ENCODE data around the gene ARID1B.
"Not testable (repeated sequence)": the region's sequence is repeated elsewhere in the genome, so short reads cannot be mapped to it uniquely, and the experiment has no call there.

Gene ARID1B

DNA sequence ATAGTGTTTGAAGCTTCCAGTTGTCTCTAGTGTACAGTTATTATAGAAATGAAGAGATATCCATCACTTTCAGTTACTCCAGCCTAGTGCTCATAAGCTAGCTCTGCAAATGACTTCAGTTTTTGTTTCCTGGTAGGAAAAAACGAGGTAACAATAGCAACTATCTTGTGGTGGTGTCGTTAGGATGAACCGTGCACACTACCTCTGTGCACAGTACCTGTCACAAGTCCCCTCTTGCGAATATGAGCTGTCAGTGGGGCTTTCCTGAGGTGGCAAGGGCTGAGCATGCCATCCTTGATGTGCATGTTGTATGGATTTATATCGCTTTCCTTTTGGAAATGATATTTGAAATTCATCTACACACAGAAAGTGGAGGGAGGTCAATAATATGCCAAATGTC, 151.8 kb downstream of the ARID1B start:
- in situ Hi-C loops (cut with MboI; ENCODE audit: low sequenced_read_pairs) = no loop called here

DNA sequence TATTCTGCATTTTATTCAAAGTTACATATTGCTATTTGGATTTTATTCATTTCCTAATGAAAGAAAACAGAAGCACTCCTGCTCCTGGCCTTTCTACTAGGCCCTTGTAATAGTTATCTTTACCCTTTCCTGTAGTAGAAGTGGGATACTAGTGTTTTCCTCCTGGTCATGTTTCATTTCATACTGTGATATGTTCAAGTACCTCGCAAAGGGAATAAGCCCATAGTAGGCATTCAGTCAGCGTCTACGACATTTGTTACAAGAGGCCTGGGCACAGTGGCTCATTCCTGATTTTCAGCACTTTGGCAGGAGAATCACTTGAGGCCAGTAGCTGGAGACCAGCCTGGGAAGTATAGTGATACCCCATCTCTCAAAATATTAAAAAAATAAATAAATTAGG, 154.1 kb downstream of the ARID1B start:
- in situ Hi-C loops (cut with MboI; ENCODE audit: low sequenced_read_pairs) = no loop called here

DNA sequence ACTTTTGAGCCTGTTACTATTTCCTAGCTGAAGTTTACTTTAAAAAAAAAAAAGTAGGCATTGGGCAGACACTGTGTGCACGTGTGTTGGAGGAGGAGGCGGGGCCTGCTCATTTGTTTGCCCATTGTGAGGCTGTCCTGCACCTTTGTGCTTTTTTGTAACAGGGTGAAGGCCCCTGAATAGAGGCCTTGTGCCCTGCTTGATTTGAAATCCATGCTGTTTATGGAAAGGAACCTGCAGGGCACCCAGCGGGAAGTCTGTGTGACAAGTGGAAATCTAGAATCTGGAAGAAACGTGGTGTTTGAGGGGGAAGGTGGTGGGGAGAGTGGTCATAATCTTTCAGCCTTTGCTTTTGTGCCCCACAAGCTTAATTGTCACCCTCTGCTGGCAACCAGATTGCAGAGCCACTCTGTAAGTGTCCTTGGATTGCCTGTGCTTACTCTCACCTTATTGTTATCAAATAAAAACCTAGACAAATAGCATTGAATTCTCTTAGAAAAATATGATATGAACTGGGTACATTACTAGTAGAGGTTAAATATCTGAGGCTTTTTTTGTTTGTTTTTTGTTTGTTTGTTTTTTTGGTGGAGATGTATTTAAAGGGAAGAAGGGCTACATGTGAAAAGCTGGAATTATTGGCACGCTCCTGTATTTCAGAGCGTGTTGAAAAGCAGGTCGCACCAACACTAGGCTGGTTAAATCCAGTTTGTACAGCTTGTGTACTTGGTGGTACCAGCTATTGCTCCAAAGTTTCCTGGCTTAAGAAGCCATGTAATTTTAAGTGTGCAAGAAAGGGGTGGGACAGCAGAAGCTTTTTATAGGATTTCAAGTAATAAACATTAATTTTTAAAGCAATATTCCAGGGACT, 156.3 kb downstream of the ARID1B start:
- in situ Hi-C loops (cut with MboI; ENCODE audit: low sequenced_read_pairs) = no loop called here

DNA sequence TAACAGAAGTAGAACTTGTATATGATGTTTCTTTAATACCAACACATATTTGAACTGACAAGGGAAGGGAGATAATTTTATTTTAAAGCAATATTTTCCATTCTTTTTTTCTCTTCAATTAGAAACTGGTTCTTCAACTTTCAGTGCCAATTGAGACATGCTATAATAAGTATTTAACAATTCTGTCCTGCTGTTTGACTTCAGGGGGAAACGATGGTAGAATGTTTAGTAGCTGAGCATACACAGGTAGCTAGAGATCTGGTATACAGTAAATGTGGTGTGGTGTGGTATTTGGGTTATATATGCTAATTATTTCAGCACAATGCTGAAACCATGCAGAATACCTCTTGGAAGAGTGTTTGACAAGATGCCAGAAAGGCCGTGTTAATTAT, 156.9 kb downstream of the ARID1B start:
- in situ Hi-C loops (cut with MboI; ENCODE audit: low sequenced_read_pairs) = no loop called here

DNA sequence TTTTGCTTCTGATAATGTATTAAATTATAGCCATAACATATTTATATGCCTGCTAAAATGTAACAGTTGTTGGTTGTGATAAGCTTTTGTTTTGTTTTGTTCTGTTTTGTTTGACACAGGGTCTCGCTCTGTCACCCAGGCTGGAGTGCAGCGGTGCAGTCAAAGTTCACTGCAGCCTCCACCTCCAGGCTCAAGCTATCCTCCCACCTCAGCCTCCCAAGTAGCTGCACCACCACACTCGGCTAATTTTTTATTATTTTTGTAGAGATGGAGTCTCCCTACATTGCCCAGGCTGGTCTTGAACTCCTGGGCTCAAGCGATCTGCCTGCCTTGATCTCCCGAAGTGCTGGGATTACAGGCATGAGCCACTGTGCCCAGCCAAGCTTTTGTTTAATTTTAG, 157.8 kb downstream of the ARID1B start:
- in situ Hi-C loops (cut with MboI; ENCODE audit: low sequenced_read_pairs) = no loop called here

DNA sequence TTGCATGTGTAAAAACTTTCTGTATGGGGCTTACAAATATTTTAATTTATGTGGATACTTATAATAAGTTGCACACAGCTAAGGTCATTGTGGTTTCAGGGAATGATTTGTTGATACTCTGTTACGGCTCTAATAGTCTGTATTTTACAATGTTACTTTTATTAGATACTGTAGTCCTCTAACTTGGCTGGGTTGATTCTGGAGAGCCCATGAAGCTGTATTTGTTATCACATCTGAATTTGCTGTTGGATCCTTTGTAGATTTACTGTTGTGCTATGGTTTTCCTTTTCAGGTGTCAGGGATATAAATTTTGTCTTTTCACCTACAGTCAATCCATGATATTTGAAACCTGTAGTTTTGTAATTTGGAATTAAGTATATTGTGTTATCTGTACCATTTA, 161.0 kb downstream of the ARID1B start:
- in situ Hi-C loops (cut with MboI; ENCODE audit: low sequenced_read_pairs) = no loop called here

DNA sequence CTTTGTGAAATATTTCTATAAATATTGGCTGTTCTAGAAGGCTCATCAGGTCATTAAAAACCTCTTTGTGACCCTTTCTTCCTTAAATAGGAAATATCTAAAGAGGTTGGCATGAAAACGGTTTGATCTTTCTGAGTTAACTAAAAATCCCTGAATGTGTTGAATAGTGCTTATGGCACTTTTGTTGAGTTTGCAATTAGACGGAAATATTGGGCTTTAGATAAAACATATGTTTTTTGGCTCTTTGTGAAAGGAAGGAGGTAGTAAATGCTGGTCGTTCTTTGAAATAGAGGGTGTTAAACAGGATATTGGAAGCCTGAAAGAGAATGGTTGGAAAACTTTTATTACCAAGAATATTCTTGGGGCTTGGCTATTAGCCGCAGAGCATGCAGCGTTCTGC, 163.0 kb downstream of the ARID1B start:
- in situ Hi-C loops (cut with MboI; ENCODE audit: low sequenced_read_pairs) = no loop called here

DNA sequence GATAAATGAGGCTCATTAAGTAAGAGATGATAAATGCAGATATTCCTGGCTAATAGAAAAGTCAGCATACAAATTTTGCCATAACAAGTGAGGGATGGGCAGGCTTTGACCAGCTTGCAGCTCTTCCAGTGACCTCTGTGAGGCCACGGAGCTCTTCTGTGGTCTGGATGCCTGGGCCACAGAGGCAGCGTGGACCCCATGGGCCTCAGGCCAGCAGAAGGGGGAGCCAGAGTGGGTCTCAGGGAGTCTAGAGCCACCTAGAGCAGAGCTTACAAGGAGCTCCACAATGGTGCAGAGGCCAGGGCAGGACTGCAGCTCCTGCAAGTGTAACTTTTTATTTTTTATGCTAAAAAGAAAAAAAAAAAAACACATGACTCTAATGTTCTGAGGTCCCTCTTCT, 165.1 kb downstream of the ARID1B start:
- in situ Hi-C loops (cut with MboI; ENCODE audit: low sequenced_read_pairs) = no loop called here

DNA sequence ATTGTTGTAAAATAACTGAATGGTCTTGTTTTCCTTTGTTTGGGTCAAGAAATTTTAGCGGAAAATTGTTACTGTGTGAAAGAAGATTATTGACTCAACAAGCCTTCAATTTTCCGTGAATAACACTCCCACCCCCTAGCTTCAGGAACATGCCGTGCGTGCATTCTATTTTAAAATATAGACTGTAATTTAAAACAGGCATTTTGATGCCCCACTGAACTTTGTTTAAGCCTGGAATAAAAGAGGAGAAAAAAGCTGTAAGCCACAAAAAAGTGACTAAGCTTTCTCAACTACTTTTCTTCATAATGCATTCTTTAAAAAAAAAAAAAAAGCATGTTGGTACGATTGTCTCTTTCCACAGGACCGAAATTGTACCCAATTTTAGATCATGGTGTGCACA, 166.0 kb downstream of the ARID1B start:
- in situ Hi-C loops (cut with MboI; ENCODE audit: low sequenced_read_pairs) = no loop called here

DNA sequence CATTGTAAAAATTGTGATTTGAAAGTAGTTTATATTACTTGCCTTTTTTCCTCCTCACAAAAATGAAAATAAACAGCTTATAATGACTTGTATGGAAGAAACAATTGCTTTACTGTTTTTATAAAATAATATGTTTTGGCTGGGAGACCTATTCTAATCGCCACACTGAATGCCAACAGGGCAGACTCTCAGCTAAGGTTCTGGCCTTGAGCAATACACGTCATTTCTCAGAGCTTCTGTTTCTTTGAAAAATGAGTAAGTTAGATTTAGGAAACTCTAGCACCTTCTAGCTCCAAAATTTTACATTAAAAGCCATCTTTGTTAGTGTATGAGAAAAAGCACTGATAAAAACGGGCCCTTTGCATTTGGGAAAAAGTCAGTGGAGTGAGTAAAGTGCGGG, 166.6 kb downstream of the ARID1B start:
- in situ Hi-C loops (cut with MboI; ENCODE audit: low sequenced_read_pairs) = no loop called here

DNA sequence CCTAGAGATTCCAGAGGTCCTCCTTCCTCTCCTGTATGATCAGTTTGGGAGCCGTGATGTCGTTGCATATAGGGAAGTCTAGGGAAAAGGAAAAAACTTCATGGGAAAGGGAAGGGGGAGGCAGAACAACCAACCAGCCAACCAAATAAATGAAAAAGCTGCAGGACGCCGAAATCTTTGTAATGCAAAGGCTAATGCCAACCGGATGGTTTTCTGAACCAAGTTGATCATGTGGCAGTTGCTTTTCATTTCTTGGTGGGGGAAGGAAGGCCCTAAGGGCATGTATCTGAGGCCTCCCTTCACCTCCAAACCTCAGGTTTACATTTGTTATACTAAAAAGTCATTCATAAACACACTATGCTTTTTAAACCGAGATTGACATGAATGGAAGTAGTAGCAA, 167.2 kb downstream of the ARID1B start:
- in situ Hi-C loops (cut with MboI; ENCODE audit: low sequenced_read_pairs) = no loop called here

DNA sequence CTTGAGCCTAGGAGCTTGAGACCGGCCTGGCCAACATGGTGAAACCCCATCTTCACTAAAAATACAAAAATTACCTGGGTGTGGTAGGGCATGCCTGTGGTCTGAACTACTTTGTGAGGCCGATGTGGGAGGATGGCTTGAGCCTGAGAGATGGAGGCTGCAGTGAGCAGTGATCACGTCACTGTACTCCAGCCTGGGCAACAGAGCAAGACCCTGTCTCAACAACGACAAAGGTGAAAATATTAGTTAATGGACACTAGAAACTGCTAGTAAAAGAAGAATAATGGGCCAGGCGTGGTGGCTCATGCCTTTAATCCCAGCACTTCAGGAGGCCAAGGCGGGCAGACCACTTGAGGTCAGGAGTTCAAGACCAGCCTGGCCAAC, 168.6 kb downstream of the ARID1B start:
- in situ Hi-C loops (cut with MboI; ENCODE audit: low sequenced_read_pairs) = not testable (repeated sequence)

DNA sequence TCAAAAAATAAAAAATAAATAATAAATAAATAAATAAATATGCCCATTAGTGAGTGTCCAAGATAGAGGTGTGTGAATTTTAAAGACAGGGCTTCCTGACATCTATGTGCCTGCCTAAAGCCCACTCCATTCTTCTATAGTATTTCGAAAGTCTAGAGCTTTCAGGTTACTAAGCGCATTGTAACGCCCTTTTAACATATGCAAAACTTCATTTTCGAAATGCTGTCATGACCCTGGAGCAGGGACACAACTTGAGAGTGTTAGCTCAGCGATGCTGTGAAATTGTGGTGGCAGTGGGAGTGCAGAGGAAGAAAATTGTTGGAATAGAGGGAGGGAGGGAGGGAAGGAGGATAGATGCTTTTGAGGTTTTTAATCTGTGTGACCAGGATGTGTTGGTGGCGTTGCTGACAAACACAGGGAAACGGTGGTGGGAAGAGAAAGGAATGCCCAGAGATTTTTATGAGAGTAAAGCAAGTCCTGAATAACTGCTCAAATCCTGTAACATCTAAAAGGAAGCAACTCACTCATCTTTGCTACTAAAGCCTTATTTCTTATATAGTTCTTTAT, 169.3 kb downstream of the ARID1B start:
- in situ Hi-C loops (cut with MboI; ENCODE audit: low sequenced_read_pairs) = no loop called here

DNA sequence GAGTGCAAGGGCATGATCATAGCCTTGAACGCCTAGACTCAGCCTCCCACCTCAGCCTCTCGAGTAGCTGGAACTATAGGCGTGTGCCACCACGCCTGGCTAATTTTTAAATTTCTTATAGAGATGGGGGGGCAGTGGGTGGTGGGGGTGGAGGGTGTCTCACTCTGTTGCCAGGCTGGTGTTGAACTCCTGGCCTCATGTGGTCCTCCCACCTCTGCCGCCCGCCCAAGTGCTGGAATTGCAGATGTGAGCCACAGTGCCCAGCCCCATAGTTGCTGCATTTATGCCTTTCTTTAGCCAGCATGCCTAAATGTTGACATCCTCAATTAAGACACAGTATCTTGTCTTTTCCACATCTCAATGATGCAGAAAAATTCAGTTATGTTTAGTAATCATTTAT, 171.1 kb downstream of the ARID1B start:
- in situ Hi-C loops (cut with MboI; ENCODE audit: low sequenced_read_pairs) = no loop called here

DNA sequence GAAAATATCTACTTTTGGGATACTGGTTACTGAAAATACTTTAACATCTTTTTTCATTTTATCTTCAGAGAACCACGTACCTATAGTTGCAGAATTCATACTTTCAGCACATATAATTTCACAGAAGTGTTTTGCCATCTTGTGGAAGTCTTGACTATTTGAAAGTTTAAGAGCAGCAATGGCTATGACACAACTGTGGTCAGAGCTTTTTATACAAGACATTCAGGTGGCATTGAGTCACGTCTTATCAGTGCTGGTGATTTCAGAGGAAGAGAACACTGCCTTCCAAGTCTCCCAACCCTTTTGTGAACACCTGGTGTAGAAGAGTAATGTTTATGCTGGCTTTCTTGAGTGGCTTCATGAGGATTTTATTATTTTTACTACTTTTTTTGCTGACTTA, 171.6 kb downstream of the ARID1B start:
- in situ Hi-C loops (cut with MboI; ENCODE audit: low sequenced_read_pairs) = no loop called here

DNA sequence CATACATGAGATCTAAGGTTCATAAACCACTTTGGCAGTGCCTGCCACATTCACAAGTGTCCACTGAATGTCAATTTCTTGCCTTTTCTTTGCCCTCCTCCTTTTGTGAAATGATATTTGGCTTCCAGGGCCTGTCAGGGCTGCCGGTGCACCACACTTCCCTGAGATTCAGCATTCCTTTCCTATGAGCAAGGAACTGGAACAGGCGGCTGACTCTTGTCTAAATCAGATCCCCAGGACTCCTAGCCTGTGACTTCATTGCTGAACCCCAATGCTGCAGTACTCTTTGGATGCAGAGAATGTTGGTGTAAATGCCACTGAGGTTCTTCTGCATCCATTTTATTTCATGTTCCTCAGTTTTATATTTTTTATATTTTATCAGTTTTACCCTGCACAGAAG, 172.2 kb downstream of the ARID1B start:
- in situ Hi-C loops (cut with MboI; ENCODE audit: low sequenced_read_pairs) = no loop called here

DNA sequence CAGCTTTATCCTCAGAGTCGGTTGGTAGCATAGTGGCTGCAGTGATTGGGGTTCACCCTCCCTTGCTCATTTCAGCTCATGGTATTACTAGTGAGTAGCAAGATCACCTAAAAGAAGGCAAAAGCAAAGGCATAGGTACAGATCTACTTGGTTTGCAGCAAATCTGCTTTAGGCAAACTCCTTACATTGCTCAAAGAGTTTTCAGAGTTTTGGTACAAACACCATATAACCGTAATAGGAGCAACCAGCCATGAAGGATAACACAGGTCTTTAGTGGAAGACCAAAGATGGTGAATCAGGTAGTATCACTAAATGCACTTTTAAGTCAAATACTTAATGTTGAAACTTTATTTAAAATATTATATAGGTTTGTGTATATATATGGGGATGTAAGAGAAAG, 172.9 kb downstream of the ARID1B start:
- in situ Hi-C loops (cut with MboI; ENCODE audit: low sequenced_read_pairs) = no loop called here

DNA sequence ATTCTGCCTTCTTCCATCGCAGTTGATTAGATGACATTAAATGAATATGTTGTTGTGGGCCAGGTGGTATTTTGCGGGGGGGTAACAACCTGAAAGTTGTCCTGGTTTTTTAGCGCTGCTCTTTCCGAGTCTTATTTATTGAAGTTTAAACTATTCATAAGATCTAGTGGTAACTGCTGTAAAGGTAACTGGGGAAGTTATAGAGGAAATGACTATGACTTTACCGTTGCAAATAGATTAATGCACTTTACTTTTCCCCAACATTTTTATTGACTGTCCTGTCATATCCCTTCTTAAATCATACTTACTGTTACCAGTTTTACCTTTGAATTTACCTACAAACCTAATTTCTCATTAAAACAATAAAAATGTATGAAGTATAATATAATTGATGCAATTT, 173.4 kb downstream of the ARID1B start:
- in situ Hi-C loops (cut with MboI; ENCODE audit: low sequenced_read_pairs) = no loop called here

DNA sequence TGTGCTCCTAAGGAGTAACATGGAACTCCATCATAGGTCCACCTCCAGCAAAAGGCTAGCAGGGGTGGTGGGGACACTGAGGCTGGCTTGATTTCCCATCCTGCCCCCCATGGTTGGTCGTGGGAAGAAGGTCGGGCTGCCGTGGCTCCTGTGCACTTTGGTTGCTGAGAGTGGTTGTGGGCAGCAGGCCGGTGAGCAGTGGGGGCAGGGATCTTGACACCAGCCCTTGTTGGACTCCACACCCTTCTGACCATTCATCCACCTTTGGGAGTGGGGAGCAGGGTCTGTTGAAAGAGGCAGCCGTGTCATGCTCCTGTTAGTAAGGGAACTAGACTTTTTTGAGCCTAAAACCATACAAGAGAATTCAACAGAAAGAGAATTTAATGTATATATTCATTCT, 175.2 kb downstream of the ARID1B start:
- in situ Hi-C loops (cut with MboI; ENCODE audit: low sequenced_read_pairs) = no loop called here

DNA sequence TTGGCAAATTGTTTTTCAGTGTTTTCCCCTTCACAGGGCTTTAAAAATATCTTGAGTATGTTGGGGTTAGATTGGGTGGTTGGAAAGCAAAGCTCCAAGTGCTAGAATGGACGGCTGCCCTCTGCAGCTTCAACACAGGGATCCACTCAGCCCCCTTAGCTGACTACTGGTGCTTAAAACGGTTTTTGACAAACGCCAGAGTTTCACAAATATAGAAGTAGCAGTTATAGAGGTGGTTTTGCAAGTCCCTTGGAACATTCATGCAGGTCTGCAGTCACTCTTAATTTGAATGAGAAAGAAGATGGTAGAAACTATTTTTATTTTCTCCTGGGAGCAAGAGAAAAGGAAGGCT, 175.9 kb downstream of the ARID1B start:
- in situ Hi-C loops (cut with MboI; ENCODE audit: low sequenced_read_pairs) = no loop called here

DNA sequence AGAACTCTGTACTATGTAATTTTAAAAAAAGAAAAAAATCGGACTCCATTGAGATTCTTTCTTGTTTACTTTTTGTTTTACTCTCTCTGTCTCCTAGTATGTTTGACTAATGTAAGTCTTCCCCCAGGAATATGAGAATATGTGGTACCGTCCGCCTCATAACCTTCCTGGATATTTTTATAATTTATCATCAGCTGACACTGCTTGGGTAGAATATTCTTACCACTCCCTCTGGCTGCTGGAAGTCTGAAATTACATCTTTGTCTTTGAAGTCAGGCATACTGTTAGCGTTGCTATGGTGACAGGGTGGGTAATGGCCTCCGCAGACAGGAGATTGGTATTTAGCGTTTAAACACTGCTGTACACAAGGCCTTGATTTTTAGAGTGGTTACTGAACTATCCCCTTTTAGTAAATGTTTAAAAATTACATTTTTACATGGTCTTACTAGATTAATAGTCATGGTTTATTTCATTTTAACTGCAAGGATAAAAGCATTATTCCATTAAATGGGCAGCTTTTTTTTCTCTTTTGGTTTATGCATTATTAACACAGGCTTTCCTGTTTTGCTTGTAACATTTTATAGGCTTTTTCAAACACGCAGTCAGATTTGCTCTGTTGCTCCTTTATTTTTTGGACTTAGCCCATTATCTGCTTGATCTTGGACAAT, 176.4 kb downstream of the ARID1B start:
- in situ Hi-C loops (cut with MboI; ENCODE audit: low sequenced_read_pairs) = no loop called here

DNA sequence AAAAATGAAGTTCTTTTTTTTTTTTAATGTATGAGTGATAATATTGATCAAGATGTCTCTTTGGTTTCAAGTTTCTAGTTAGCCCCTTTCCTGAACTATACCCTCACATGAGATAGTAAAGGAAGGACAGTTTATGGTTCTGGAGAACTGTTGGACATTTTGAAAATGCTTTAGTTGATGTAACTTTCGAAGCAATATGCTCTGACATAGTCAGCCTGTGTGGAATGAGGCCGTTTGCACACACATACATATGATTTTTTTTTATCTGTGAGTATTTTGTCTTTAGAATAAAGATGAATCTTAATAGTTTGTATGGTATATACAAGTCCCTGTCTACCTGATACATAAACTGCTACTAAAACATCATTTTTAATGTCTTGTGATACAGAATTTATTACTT, 177.0 kb downstream of the ARID1B start:
- in situ Hi-C loops (cut with MboI; ENCODE audit: low sequenced_read_pairs) = no loop called here

Data from HL-60/S4 treated with phorbol 12-myristate 13-acetate at 8.2 ng/mL for 4 days and 3 days (cell line).